ENCODE results near the gene DLEC1. TPM values are rescaled to one million over a fixed set of nuclear protein-coding genes. Genes with fewer than 3 reads are reported as not detected.
A peak's percentile ranks its signal among the peaks of the same experiment; 100 is the strongest.

DLEC1 gene
- total and polyA plus RNA-seq, 8 donors: 0.14 to 0.75 (median 0.51) TPM

DNA sequence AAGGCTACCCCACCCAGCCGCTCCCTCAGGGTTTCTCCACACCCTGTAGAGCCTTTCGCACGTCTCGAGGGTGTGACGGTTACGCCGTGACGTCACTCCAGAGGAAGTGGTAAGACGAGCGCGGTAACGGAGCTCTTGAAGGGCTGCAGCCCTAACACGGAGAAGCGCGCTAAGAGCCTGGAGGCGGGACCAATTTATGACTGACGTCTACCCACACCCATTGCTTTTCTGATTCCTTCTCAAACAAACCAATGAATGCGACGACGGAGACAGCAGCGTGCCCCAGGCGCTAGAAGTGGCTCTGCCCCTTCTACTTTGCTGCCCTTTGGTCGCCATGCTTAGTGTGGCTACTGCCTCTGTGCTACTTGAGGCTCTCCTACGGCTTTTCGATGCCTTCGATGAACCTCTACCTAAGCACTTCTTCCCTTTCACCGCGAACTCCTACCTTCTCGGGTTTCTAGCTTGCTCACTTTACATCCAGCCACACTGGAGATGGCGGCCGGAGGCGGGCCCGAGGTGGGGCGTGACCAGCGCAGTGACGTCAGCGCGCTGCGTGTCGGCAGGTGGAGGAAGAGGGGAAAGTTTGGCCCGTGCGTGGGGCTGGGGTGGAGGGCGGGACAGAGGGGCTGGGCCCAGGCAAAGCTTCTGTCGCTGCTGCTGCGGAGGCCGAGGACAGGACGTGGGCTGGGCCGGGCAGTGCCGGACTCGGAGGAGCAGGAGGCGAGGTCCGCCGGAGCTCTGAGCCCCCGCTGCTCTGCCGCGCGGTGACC lies 126.1 kb downstream of the DLEC1 start, which contains the start of gene OXSR1:
TSS of gene OXSR1 (plus strand) at position 586 of the 770 bp plus-strand sequence. CDS start 340 bp downstream, outside the sequence.
- peak; percentile 91 to 96 (median 92) for ATAC-seq
- 0 to 1% methylated on average over 56 to 57 of the region's 57 CpGs for WGBS, 2 donors
- Histone ChIP-seq H3K9me3 (no peaks in the 10 kb centered on the region), H3K4me3 (peak within 1 kb of the TSS; percentile 87 to 98 (median 92)), H3K27me3 (no peaks in the 10 kb centered on the region), H3K4me1 (peaks cover 0 to 13% (median 10%) of the 10 kb centered on the region in 3 donors), H3K36me3 (no peaks in the 10 kb centered on the region), H3K27ac (peak within 1 kb of the TSS; percentile 91 to 98 (median 96))
- peak; percentile 96 to 99 (median 98) for DNase-seq
- intact Hi-C loops (cut with DNase I): no loop called here
- FAIRE-seq: peak; percentile 98
- TF ChIP-seq, protein P1, sequence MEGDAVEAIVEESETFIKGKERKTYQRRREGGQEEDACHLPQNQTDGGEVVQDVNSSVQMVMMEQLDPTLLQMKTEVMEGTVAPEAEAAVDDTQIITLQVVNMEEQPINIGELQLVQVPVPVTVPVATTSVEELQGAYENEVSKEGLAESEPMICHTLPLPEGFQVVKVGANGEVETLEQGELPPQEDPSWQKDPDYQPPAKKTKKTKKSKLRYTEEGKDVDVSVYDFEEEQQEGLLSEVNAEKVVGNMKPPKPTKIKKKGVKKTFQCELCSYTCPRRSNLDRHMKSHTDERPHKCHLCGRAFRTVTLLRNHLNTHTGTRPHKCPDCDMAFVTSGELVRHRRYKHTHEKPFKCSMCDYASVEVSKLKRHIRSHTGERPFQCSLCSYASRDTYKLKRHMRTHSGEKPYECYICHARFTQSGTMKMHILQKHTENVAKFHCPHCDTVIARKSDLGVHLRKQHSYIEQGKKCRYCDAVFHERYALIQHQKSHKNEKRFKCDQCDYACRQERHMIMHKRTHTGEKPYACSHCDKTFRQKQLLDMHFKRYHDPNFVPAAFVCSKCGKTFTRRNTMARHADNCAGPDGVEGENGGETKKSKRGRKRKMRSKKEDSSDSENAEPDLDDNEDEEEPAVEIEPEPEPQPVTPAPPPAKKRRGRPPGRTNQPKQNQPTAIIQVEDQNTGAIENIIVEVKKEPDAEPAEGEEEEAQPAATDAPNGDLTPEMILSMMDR (IDR thresholded peaks at IDR 0.05): no peak

DNA sequence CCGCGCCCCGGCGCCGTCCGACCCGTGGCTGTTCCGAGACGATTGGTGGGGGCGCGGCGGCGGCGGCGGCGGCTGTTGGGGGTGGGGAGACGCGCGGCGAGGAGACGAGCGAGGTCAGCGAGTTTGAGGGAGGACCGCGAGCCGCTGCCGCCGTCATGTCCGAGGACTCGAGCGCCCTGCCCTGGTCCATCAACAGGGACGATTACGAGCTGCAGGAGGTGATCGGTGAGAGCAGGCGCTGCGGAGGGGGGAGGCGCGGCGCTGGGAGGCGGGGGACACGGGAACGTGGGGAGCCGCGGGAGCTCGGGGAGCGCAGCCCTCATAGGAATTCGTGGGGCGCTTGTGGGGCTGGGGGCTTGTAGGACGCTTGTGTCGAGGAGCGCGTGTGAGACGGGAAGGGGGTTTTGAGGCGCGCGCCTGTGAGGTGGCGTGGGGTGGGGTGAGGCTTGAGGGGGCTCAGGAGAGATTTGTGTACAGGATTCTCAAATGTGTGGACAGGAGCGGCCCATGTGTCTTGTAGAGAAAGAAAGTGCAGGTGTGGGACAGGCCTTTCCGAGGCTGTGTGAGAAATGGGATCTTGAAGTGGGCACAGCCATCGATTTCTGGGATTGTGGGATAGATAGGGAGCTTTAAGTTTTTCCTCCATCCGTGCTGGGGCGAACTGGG lies 126.8 kb downstream of the DLEC1 start:
- FAIRE-seq: no peak
- Histone ChIP-seq H3K4me3 (peak overlapping the region; percentile 87 to 98 (median 92)), H3K4me1 (peaks cover 0 to 13% (median 10%) of the 10 kb centered on the region in 3 donors), H3K27me3 (no peaks in the 10 kb centered on the region), H3K27ac (peak overlapping the region; percentile 91 to 98 (median 96)), H3K9me3 (no peaks in the 10 kb centered on the region), H3K36me3 (no peaks in the 10 kb centered on the region)
- WGBS, 2 donors: 0 to 1% methylated on average over 55 to 62 of the region's 62 CpGs
- TF ChIP-seq, protein P1 (IDR thresholded peaks at IDR 0.05): no peak
- intact Hi-C loops (cut with DNase I): no loop called here
- peak; percentile 25 to 51 (median 37) for ATAC-seq
- peak in 3 of 6 donors; percentile 60 to 88 (median 65) for DNase-seq

DNA sequence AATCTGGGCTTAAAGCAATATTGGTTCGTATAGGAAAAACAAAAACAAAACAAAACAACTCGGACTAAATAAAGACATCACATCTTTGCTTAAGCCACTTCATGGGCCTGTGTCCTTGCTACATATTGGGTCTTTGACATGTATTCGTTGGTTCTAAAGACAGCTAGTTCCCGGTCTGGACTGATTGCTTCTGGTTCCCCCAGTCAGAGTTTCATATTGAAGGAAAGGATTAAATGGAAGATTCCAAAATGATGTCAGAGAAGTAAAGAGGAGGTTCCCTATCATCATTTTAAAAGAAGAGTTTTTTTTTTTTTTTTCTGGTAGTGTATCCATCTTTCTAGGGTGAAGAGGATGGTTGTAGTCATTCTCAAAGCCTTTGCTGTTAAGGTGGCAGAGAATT lies 128.6 kb downstream of the DLEC1 start:
- no peaks in the 10 kb centered on the region for H3K9me3 ChIP-seq
- DNase-seq (no peak), ATAC-seq (no peak), FAIRE-seq (no peak)
- H3K36me3 ChIP-seq: no peaks in the 10 kb centered on the region
- WGBS, 2 donors: 77 to 81% methylated on average over 4 of the region's 4 CpGs
- H3K27me3 ChIP-seq: no peaks in the 10 kb centered on the region
- TF ChIP-seq, protein P1 (IDR thresholded peaks at IDR 0.05): no peak
- intact Hi-C loops (cut with DNase I): no loop called here
- H3K4me3 ChIP-seq: no peak overlapping the region
- H3K27ac ChIP-seq: no peak overlapping the region
- peaks cover 0 to 18% (median 10%) of the 10 kb centered on the region in 3 donors for H3K4me1 ChIP-seq

DNA sequence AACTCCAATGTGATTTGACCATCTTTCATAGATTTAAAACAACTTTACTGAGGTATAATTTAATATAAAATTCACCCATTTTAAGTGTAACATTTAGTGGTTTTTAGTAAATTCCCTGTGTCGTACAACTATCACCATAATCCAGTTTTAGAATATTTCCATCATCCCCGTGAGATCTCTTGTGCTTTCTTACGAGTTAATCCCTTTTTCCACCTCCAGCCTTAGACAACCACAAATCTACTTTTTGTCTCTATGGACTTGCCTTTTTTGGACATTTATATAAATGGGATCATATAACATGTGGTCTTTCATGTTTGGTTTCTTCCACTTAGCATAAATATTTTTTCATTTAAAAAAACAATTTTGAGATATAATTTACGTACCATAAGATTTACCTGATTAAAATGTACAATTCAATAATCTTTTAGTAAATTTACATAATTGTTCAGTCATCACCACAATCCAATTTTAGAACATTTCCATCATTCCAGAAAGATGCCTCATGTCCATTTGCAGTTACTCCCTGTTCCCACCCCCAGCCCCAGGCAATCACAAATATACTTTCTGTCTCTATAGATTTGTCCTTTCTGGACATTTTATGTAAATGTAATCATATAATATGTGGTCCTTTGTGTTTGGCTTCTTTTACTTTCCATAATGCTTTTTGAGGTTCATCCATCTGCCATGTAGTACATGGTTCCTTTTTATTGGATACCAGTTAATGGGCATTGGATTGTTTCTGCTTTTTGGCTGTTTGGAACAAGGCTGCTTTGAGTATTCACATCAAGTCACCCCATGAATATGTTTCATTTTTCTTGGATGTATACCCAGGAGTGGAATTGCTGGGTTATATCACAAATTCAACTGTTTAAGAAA lies 129.4 kb downstream of the DLEC1 start:
- FAIRE-seq (no peak), ATAC-seq (no peak), DNase-seq (no peak)
- intact Hi-C loops (cut with DNase I): no loop called here
- H3K27ac ChIP-seq: no peak overlapping the region
- WGBS, 2 donors: 92 to 94% methylated on average over 4 of the region's 4 CpGs
- H3K4me1 ChIP-seq: peaks cover 4 to 26% (median 10%) of the 10 kb centered on the region in 3 donors
- no peaks in the 10 kb centered on the region for H3K9me3 ChIP-seq
- no peaks in the 10 kb centered on the region for H3K27me3 ChIP-seq
- no peaks in the 10 kb centered on the region for H3K36me3 ChIP-seq
- H3K4me3 ChIP-seq: no peak overlapping the region
- TF ChIP-seq, protein P1 (IDR thresholded peaks at IDR 0.05): no peak

Data from pancreas (tissue), 10 donors.